ENCODE data around the gene ABL1.

The ABL1 gene

GRCh38 chr9:130927995-130928900 is 93.2 kb downstream of the ABL1 start:
- no peak overlapping the region for H3K9ac ChIP-seq
- H3K79me2 ChIP-seq (ENCODE audit: insufficient read depth, low read depth), result no peaks in the 10 kb centered on the region
- H3K27me3 ChIP-seq (ENCODE audit: insufficient read depth, low read depth), result peaks cover 97% of the 10 kb centered on the region
- H3K4me2 ChIP-seq, result no peak overlapping the region
- H4K20me1 ChIP-seq (ENCODE audit: insufficient read depth), result no peaks in the 10 kb centered on the region
- no peak overlapping the region for H3K27ac ChIP-seq
- no peaks in the 10 kb centered on the region for H3K36me3 ChIP-seq (ENCODE audit: insufficient read depth)
- no peak overlapping the region for H3K4me3 ChIP-seq (IDR thresholded peaks at IDR 0.05; ENCODE audit: insufficient read depth, low read depth, low read length)
- TF ChIP-seq CTCF (conservative IDR thresholded peaks at IDR 0.05; ENCODE audit: low read depth, low read length), result no peak
- peaks cover 5% of the 10 kb centered on the region for H3K4me1 ChIP-seq (ENCODE audit: low read depth, poor library complexity, severe bottlenecking)
- H2AFZ ChIP-seq (ENCODE audit: low read depth), result no peak overlapping the region

- no peak for TF ChIP-seq CTCF (conservative IDR thresholded peaks at IDR 0.05; ENCODE audit: low read depth, low read length)
- peaks cover 5% of the 10 kb centered on the region for H3K4me1 ChIP-seq (ENCODE audit: low read depth, poor library complexity, severe bottlenecking)
- peaks cover 95% of the 10 kb centered on the region for H3K27me3 ChIP-seq (ENCODE audit: insufficient read depth, low read depth)
- no peak overlapping the region for H2AFZ ChIP-seq (ENCODE audit: low read depth)
- H4K20me1 ChIP-seq (ENCODE audit: insufficient read depth), result no peaks in the 10 kb centered on the region
- H3K27ac ChIP-seq, result no peak overlapping the region
- no peaks in the 10 kb centered on the region for H3K36me3 ChIP-seq (ENCODE audit: insufficient read depth)
- H3K4me2 ChIP-seq, result no peak overlapping the region
- no peak overlapping the region for H3K9ac ChIP-seq
- no peak overlapping the region for H3K4me3 ChIP-seq (IDR thresholded peaks at IDR 0.05; ENCODE audit: insufficient read depth, low read depth, low read length)
- H3K79me2 ChIP-seq (ENCODE audit: insufficient read depth, low read depth), result no peaks in the 10 kb centered on the region
Measured at GRCh38 chr9:130929571-130930038, 94.6 kb downstream of the ABL1 start.

- Histone ChIP-seq H2AFZ (ENCODE audit: low read depth) (no peak overlapping the region), H3K4me1 (ENCODE audit: low read depth, poor library complexity, severe bottlenecking) (peaks cover 5% of the 10 kb centered on the region), H3K79me2 (ENCODE audit: insufficient read depth, low read depth) (no peaks in the 10 kb centered on the region), H3K4me3 (IDR thresholded peaks at IDR 0.05; ENCODE audit: insufficient read depth, low read depth, low read length) (no peak overlapping the region), H3K27me3 (ENCODE audit: insufficient read depth, low read depth) (peaks cover 95% of the 10 kb centered on the region), H4K20me1 (ENCODE audit: insufficient read depth) (no peaks in the 10 kb centered on the region), H3K4me2 (no peak overlapping the region), H3K36me3 (ENCODE audit: insufficient read depth) (no peaks in the 10 kb centered on the region), H3K9ac (no peak overlapping the region), H3K27ac (no peak overlapping the region)
- no peak for TF ChIP-seq CTCF (conservative IDR thresholded peaks at IDR 0.05; ENCODE audit: low read depth, low read length)
Measured at GRCh38 chr9:130930132-130930803, 95.2 kb downstream of the ABL1 start.

- no peak overlapping the region for H3K9ac ChIP-seq
- H3K27ac ChIP-seq, result no peak overlapping the region
- no peak overlapping the region for H3K4me2 ChIP-seq
- no peak overlapping the region for H3K4me3 ChIP-seq (IDR thresholded peaks at IDR 0.05; ENCODE audit: insufficient read depth, low read depth, low read length)
- no peak overlapping the region for H2AFZ ChIP-seq (ENCODE audit: low read depth)
- H4K20me1 ChIP-seq (ENCODE audit: insufficient read depth), result no peaks in the 10 kb centered on the region
- TF ChIP-seq CTCF (conservative IDR thresholded peaks at IDR 0.05; ENCODE audit: low read depth, low read length), result no peak
- H3K36me3 ChIP-seq (ENCODE audit: insufficient read depth), result no peaks in the 10 kb centered on the region
- H3K27me3 ChIP-seq (ENCODE audit: insufficient read depth, low read depth), result peaks cover 95% of the 10 kb centered on the region
- H3K79me2 ChIP-seq (ENCODE audit: insufficient read depth, low read depth), result no peaks in the 10 kb centered on the region
- H3K4me1 ChIP-seq (ENCODE audit: low read depth, poor library complexity, severe bottlenecking), result peaks cover 5% of the 10 kb centered on the region
Measured at GRCh38 chr9:130930804-130931349, 95.8 kb downstream of the ABL1 start.
